ENCODE measurements around the gene MFSD11. TPM values are rescaled to one million over a fixed set of nuclear protein-coding genes. Genes with fewer than 3 reads are reported as not detected.

MFSD11 gene
- total and polyA plus RNA-seq, 7 donors: 6.6 to 46.2 (median 27.5) TPM

DNA sequence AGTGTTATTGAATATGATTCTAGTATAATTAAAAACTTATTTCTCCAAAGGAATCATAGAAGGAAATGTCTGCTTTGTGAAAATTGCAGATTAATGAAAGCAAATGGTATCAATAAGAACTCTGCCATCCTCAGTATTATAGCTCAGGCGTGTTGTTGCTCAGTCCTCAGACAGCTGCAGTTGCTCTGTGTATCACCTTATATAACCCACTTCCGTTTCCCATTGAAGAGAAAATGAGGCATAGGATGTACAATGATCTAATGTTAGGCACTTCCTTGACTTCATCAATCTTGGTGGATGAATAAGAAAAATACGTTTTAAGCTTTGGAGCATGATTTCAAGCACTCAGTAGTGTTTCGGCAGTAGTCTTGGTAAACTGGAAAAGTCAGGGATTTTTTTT is 14.1 kb downstream of the MFSD11 start:
- H3K4me1 ChIP-seq: no peaks in the 10 kb centered on the region
- intact Hi-C loops (cut with DNase I): no loop called here
- no peak overlapping the region for H3K27ac ChIP-seq
- no peak overlapping the region for H3K4me3 ChIP-seq
- 87 to 90% methylated on average over 4 of the region's 4 CpGs for WGBS, 2 donors
- no peaks in the 10 kb centered on the region for H3K9me3 ChIP-seq
- no peak for TF ChIP-seq EP300 (IDR thresholded peaks at IDR 0.05)
- TF ChIP-seq POLR2AphosphoS5 (IDR thresholded peaks at IDR 0.05): no peak
- TF ChIP-seq, protein P1, sequence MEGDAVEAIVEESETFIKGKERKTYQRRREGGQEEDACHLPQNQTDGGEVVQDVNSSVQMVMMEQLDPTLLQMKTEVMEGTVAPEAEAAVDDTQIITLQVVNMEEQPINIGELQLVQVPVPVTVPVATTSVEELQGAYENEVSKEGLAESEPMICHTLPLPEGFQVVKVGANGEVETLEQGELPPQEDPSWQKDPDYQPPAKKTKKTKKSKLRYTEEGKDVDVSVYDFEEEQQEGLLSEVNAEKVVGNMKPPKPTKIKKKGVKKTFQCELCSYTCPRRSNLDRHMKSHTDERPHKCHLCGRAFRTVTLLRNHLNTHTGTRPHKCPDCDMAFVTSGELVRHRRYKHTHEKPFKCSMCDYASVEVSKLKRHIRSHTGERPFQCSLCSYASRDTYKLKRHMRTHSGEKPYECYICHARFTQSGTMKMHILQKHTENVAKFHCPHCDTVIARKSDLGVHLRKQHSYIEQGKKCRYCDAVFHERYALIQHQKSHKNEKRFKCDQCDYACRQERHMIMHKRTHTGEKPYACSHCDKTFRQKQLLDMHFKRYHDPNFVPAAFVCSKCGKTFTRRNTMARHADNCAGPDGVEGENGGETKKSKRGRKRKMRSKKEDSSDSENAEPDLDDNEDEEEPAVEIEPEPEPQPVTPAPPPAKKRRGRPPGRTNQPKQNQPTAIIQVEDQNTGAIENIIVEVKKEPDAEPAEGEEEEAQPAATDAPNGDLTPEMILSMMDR (IDR thresholded peaks at IDR 0.05): no peak
- TF ChIP-seq POLR2A (IDR thresholded peaks at IDR 0.05): no peak
- peaks cover 0 to 72% (median 12%) of the 10 kb centered on the region in 4 donors for H3K36me3 ChIP-seq
- H3K27me3 ChIP-seq: no peaks in the 10 kb centered on the region
- no peak for DNase-seq

DNA sequence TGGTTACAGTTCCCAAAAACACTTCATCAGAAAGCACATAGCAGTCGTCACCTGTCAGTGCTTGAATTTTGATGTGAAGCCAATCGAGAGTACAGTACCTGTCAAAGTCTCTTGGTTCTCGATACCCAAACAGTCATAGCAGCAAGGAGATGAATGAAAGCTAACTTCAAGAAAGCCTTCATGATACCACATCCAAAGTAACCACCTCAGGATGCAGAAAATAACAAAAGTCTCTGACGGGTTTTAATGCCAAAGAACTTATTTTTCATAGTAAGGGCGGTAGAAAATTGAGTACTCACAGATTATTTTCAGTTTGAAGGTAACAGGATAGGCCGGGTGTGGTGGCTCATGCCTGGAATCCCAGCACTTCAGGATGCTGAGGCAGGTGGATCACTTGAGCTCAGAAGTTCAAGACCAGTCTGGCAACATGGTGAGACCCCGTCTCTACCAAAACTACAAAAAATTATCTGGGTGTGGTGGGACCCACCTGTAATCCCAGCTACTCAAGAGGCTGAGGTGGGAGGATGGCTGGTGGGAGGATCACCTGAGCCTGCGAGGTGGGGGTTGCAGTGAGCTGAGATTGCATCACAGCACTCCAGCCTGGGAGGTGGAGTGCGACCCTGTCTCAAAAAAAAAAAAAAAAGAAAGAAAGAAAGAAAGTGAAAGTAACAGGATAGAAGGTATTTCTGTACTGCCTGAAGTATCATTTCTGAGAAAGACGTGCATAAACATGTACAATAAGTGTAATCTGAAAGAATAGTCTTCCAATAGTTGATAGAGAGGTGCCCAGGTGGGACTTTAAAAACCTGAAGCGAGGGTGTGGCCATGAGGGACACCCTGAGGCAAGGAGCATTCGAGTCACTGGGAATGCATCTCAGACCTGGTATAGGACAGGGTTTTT is 15.4 kb downstream of the MFSD11 start:
- TF ChIP-seq POLR2A (IDR thresholded peaks at IDR 0.05) (no peak), EP300 (IDR thresholded peaks at IDR 0.05) (no peak)
- no peak for DNase-seq
- H3K4me3 ChIP-seq: no peak overlapping the region
- H3K9me3 ChIP-seq: no peaks in the 10 kb centered on the region
- no peaks in the 10 kb centered on the region for H3K27me3 ChIP-seq
- intact Hi-C loops (cut with DNase I): no loop called here
- WGBS, 2 donors: 72 to 84% methylated on average over 12 of the region's 12 CpGs
- H3K27ac ChIP-seq: no peak overlapping the region
- peaks cover 0 to 77% (median 13%) of the 10 kb centered on the region in 4 donors for H3K36me3 ChIP-seq
- H3K4me1 ChIP-seq: no peaks in the 10 kb centered on the region

DNA sequence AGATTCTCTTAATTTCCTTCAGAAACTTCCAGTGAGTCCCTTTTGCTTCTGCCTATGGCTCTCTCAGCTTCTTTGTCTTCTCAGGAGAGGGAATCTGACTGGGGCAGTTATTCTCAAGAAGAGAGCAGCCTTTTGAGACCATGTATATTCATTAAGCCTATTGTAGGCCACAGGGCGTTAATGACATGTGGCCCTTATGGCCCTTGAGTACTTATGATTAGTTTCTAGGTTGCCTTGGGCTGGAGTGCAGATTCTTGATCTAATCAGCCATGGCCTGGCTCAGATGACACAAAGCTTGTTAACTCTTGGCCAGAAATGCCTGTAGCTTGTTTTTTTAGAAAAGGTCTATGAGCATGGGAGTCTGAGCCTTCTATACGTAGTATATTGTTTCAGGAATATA is 17.4 kb downstream of the MFSD11 start:
- H3K9me3 ChIP-seq: no peaks in the 10 kb centered on the region
- intact Hi-C loops (cut with DNase I): no loop called here
- no peaks in the 10 kb centered on the region for H3K4me1 ChIP-seq
- TF ChIP-seq EP300 (IDR thresholded peaks at IDR 0.05): no peak
- TF ChIP-seq POLR2A (IDR thresholded peaks at IDR 0.05): no peak
- no peak for TF ChIP-seq POLR2AphosphoS5 (IDR thresholded peaks at IDR 0.05)
- TF ChIP-seq, protein P1 (IDR thresholded peaks at IDR 0.05): no peak
- no peak overlapping the region for H3K27ac ChIP-seq
- H3K4me3 ChIP-seq: no peak overlapping the region
- peaks cover 0 to 67% (median 13%) of the 10 kb centered on the region in 4 donors for H3K36me3 ChIP-seq
- H3K27me3 ChIP-seq: no peaks in the 10 kb centered on the region
- no peak for DNase-seq
- 98 to 99% methylated on average over 2 of the region's 2 CpGs for WGBS, 2 donors

DNA sequence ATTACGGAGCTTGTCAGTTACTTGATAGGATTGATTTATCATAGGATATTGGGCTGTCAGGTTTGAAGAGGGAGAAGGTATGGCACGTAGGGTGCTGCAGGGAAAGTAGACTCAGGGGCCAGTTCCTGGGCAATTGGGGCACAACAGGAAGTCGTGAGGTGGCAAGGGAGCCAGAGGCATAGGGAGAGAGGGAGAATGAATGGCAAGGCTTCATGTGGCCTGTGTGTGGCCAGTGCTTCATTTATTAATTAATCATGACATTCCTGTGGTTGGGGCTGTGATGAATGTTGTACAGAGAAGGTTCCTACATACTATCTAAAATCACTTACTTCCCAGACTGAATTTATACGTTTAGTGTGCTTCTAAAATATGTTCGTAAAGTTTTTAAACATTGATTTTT is 19.3 kb downstream of the MFSD11 start:
- intact Hi-C loops (cut with DNase I): no loop called here
- Histone ChIP-seq H3K36me3 (peaks cover 0 to 68% (median 13%) of the 10 kb centered on the region in 4 donors), H3K4me1 (no peaks in the 10 kb centered on the region), H3K4me3 (no peak overlapping the region), H3K27ac (no peak overlapping the region), H3K9me3 (no peaks in the 10 kb centered on the region), H3K27me3 (no peaks in the 10 kb centered on the region)
- no peak for DNase-seq
- TF ChIP-seq EP300 (IDR thresholded peaks at IDR 0.05) (no peak), POLR2A (IDR thresholded peaks at IDR 0.05) (no peak), POLR2AphosphoS5 (IDR thresholded peaks at IDR 0.05) (no peak)
- TF ChIP-seq, protein P1 (IDR thresholded peaks at IDR 0.05): no peak
- 95 to 96% methylated on average over 5 of the region's 5 CpGs for WGBS, 2 donors

DNA sequence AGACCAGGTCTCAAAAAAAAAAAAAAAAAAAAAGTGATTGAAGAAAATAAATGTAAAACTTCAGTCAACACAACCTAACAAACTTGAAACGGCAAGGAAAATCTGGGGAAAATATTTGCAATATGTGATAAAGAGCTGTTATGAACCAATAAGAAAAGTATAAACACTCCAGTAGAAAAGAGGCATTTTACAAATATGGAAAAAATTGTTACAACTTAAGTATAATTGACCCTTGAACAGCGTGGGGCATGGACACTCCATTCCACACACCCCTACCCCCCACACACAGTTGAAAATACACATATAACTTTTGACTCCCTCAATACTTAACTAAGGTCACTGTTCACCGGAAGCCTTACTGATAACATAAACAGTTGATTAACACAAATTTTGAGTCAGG is 20.7 kb downstream of the MFSD11 start:
- WGBS, 2 donors: 93 to 97% methylated on average over 3 of the region's 3 CpGs
- Histone ChIP-seq H3K4me1 (no peaks in the 10 kb centered on the region), H3K27me3 (no peaks in the 10 kb centered on the region), H3K36me3 (peaks cover 0 to 58% (median 13%) of the 10 kb centered on the region in 4 donors), H3K9me3 (no peaks in the 10 kb centered on the region), H3K27ac (no peak overlapping the region), H3K4me3 (no peak overlapping the region)
- no peak for TF ChIP-seq POLR2AphosphoS5 (IDR thresholded peaks at IDR 0.05)
- TF ChIP-seq, protein P1 (IDR thresholded peaks at IDR 0.05): no peak
- no peak for TF ChIP-seq POLR2A (IDR thresholded peaks at IDR 0.05)
- TF ChIP-seq EP300 (IDR thresholded peaks at IDR 0.05): no peak
- intact Hi-C loops (cut with DNase I): no loop called here
- DNase-seq: no peak

All from sigmoid colon (tissue), 7 donors.